Ishikawa (cell line): ENCODE data around the gene CPSF6.

Experiments used
- EP300 ChIP-seq: IDR thresholded peaks from 2 replicates; pipeline ENCODE4 v1.6.1; 2012; ENCODE audit warnings: borderline replicate concordance
- FOXM1 ChIP-seq: IDR thresholded peaks from 2 replicates; pipeline ENCODE4 v1.6.1; 2012; ENCODE audit warnings: low read depth, borderline replicate concordance
- NFIC ChIP-seq: IDR thresholded peaks from 2 replicates; pipeline ENCODE4 v1.6.1; 2012
- RAD21 ChIP-seq: IDR thresholded peaks from 2 replicates; pipeline ENCODE4 v1.6.1; 2012; ENCODE audit warnings: low read depth
- YY1 ChIP-seq: IDR thresholded peaks from 2 replicates; pipeline ENCODE4 v1.6.1; 2012; ENCODE audit warnings: low read depth
- TF ChIP-seq, protein P1 (sequence below): IDR thresholded peaks from 2 replicates; pipeline ENCODE4 v1.6.1; 2012

DNA sequence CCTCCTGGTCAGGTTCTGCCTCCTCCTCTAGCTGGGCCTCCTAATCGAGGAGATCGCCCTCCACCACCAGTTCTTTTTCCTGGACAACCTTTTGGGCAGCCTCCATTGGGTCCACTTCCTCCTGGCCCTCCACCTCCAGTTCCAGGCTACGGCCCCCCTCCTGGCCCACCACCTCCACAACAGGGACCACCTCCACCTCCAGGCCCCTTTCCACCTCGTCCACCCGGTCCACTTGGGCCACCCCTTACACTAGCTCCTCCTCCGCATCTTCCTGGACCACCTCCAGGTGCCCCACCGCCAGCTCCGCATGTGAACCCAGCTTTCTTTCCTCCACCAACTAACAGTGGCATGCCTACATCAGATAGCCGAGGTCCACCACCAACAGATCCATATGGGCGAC lies 19.3 kb downstream of the CPSF6 start:
- TF ChIP-seq RAD21 (no peak), EP300 (no peak), YY1 (no peak), NFIC (no peak), FOXM1 (no peak)
- TF ChIP-seq, protein P1, sequence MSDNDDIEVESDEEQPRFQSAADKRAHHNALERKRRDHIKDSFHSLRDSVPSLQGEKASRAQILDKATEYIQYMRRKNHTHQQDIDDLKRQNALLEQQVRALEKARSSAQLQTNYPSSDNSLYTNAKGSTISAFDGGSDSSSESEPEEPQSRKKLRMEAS: no peak
